ENCODE results near the gene UTP25. TPM values are rescaled to one million over a fixed set of nuclear protein-coding genes. Genes with fewer than 3 reads are reported as not detected.

UTP25 gene
- total RNA-seq, 2 experiments from 2014 or later = 8.9 to 9.5 TPM

GRCh38 chr1:209853676-209854075, 25.9 kb downstream of the UTP25 start:
- no peak overlapping the region for H3K4me3 Mint-ChIP-seq
- ChIA-PET CTCF (interaction anchor here (0.9 kb wide), 1 partner anchor 13 kb away, joined by 3 read pairs; no protein-coding TSS in a partner anchor), POLR2A (interaction anchor here (1.3 kb wide), 1 partner anchor 27 kb away, joined by 3 read pairs; no protein-coding TSS in a partner anchor)
- intact Hi-C loops (cut with micrococcal nuclease) = no loop called here
- no peak for DNase-seq
- H3K4me1 Mint-ChIP-seq (ENCODE audit: low read depth) = no peaks in the 10 kb centered on the region
- no peak overlapping the region for H3K27ac Mint-ChIP-seq
- no peak for ATAC-seq
- no peaks in the 10 kb centered on the region for H3K9me3 Mint-ChIP-seq
- TF ChIP-seq CTCF (IDR thresholded peaks at IDR 0.05) = no peak
- H3K27me3 Mint-ChIP-seq = no peaks in the 10 kb centered on the region
- peaks cover 32% of the 10 kb centered on the region for H3K36me3 Mint-ChIP-seq (ENCODE audit: low read depth)

- POLR2A ChIA-PET = interaction anchor here (1.3 kb wide), 1 partner anchor 27 kb away, joined by 3 read pairs; no protein-coding TSS in a partner anchor
- Mint-ChIP-seq H3K36me3 (ENCODE audit: low read depth) (peaks cover 32% of the 10 kb centered on the region), H3K9me3 (no peaks in the 10 kb centered on the region), H3K4me3 (no peak overlapping the region), H3K27me3 (no peaks in the 10 kb centered on the region), H3K27ac (no peak overlapping the region), H3K4me1 (ENCODE audit: low read depth) (no peaks in the 10 kb centered on the region)
- CTCF ChIA-PET = interaction anchor here (0.9 to 2.1 kb wide), 2 partner anchors 14 to 135 kb away, joined by 3 to 6 read pairs; no protein-coding TSS in a partner anchor
- intact Hi-C loops (cut with micrococcal nuclease) = no loop called here
- TF ChIP-seq CTCF (IDR thresholded peaks at IDR 0.05) = no peak
- no peak for ATAC-seq
- no peak for DNase-seq
These were observed 26.4 kb downstream of the UTP25 start for GRCh38 chr1:209854196-209854595.

DNA sequence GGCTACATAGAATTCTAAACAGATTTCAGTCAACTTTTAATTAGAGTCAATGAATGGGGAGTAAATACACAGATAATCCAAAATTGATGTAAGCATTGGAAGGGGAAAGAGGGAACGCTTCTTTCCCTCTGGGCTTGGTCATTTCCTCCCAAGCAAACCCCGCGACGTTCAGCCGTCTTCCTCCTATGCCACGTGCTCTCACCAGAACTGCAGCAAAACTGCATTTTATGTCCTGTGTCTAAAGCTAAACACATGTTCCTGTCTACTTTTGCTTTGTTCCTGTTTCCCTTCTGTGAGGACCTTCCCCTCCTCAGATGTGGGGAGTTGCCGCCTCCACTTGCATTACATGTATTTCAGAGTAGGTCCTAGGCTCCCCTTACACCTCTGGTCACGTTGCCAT, 27.2 kb downstream of the UTP25 start:
- Mint-ChIP-seq H3K4me3 (no peak overlapping the region), H3K36me3 (ENCODE audit: low read depth) (peaks cover 32% of the 10 kb centered on the region), H3K9me3 (no peaks in the 10 kb centered on the region), H3K4me1 (ENCODE audit: low read depth) (no peaks in the 10 kb centered on the region), H3K27ac (peak overlapping the region; percentile 59), H3K27me3 (no peaks in the 10 kb centered on the region)
- ChIA-PET POLR2A (no interaction called here), CTCF (interaction anchor here (2.1 kb wide), 1 partner anchor 135 kb away, joined by 6 read pairs; no protein-coding TSS in a partner anchor)
- TF ChIP-seq CTCF (IDR thresholded peaks at IDR 0.05) = no peak
- DNase-seq (no peak), ATAC-seq (no peak)
- intact Hi-C loops (cut with micrococcal nuclease) = no loop called here

DNA sequence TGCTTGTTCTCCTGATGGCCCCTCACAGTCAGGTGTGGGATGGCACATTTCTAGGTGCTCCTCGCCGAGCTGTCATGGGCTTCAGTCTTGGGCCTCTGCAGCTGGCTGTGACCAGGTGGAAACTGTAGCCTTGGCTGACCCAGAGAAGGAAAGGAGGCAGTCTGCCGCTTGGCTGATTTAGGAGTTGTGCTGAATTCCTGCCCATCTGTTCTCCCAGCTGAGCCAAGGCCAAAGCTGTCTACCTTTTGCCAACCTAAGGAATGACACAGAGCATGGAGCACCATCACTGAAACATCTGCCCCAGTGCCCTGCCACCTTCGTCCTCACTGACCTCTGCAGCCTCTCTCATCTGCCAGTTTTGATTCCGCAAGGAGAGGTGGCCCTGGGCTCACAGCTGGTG, 27.9 kb downstream of the UTP25 start:
- intact Hi-C loops (cut with micrococcal nuclease) = no loop called here
- DNase-seq = no peak
- POLR2A ChIA-PET = interaction anchor here (1.1 kb wide), 1 partner anchor 519 kb away, joined by 3 read pairs; no protein-coding TSS in a partner anchor
- no peak for TF ChIP-seq CTCF (IDR thresholded peaks at IDR 0.05)
- Mint-ChIP-seq H3K27me3 (no peaks in the 10 kb centered on the region), H3K36me3 (ENCODE audit: low read depth) (peaks cover 28% of the 10 kb centered on the region), H3K9me3 (no peaks in the 10 kb centered on the region), H3K4me3 (no peak overlapping the region), H3K4me1 (ENCODE audit: low read depth) (no peaks in the 10 kb centered on the region), H3K27ac (no peak overlapping the region)
- CTCF ChIA-PET = interaction anchor here (1.2 to 2.1 kb wide), 2 partner anchors 18 to 134 kb away, joined by 3 to 6 read pairs; no protein-coding TSS in a partner anchor
- no peak for ATAC-seq

- no peak for TF ChIP-seq CTCF (IDR thresholded peaks at IDR 0.05)
- Mint-ChIP-seq H3K4me3 (no peak overlapping the region), H3K27ac (no peak overlapping the region), H3K27me3 (peaks cover 8% of the 10 kb centered on the region), H3K4me1 (ENCODE audit: low read depth) (no peaks in the 10 kb centered on the region), H3K9me3 (no peaks in the 10 kb centered on the region), H3K36me3 (ENCODE audit: low read depth) (peaks cover 13% of the 10 kb centered on the region)
- ATAC-seq (no peak), DNase-seq (no peak)
- POLR2A ChIA-PET = interaction anchor here (0.5 kb wide), 1 partner anchor 504 kb away, joined by 6 read pairs; no protein-coding TSS in a partner anchor
- intact Hi-C loops (cut with micrococcal nuclease) = no loop called here
- CTCF ChIA-PET = interaction anchor here (0.7 to 4.8 kb wide), 8 partner anchors 11 to 541 kb away, joined by 3 to 47 read pairs (median 4); no protein-coding TSS in a partner anchor
These were observed 30.9 kb downstream of the UTP25 start for GRCh38 chr1:209858561-209859103.

Data from activated CD8-positive, alpha-beta T cell treated with anti-CD3 and anti-CD28 coated beads for 36 hours (primary cell).